ENCODE results near the gene MOCOS. TPM values are rescaled to one million over a fixed set of nuclear protein-coding genes. Genes with fewer than 3 reads are reported as not detected.

The MOCOS gene
- total and polyA plus RNA-seq, 2 of the 8 experiments (the other 6 are each of a cell fraction or from before 2014, with no cell fraction given): 4.7 to 5.8 TPM

DNA sequence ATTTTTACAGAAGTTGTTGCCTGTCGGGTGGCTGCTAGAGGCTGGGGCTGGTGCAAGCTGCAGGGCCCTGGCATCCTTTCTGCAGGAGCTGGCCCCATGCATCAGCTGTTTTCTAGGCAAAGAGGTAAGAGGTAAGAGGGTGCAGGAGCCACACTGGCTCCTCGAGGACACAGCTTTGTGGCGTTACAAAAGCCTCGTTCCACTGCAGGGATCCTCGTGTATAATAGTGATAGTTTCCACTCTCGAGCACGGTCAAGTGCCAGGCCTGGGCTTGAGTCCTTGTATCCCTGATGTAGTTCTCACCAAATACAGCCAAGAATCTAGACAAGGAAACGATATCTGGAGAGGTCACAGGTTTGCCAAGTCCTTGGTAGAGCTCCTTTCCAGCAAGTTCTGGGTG is 77.0 kb downstream of the MOCOS start (continued):
- TF ChIP-seq, protein P1, sequence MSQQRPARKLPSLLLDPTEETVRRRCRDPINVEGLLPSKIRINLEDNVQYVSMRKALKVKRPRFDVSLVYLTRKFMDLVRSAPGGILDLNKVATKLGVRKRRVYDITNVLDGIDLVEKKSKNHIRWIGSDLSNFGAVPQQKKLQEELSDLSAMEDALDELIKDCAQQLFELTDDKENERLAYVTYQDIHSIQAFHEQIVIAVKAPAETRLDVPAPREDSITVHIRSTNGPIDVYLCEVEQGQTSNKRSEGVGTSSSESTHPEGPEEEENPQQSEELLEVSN (IDR thresholded peaks at IDR 0.05): no peak
- TF ChIP-seq GABPA (IDR thresholded peaks at IDR 0.05; ENCODE audit: borderline replicate concordance, insufficient read depth, low read length) (no peak), RAD21 (IDR thresholded peaks at IDR 0.05 in 1 of 2, conservative IDR thresholded peaks at IDR 0.05 in 1 of 2; ENCODE audit: low read depth in 2 of 2, low read length in 2 of 2) (no peak), SP2 (IDR thresholded peaks at IDR 0.05; ENCODE audit: low read length) (no peak), GTF2F1 (IDR thresholded peaks at IDR 0.05; ENCODE audit: borderline replicate concordance, low read depth, low read length) (no peak), NANOG (IDR thresholded peaks at IDR 0.05; ENCODE audit: insufficient read depth, low read depth, low read length, poor library complexity, severe bottlenecking) (no peak)
- TF ChIP-seq, protein P2, sequence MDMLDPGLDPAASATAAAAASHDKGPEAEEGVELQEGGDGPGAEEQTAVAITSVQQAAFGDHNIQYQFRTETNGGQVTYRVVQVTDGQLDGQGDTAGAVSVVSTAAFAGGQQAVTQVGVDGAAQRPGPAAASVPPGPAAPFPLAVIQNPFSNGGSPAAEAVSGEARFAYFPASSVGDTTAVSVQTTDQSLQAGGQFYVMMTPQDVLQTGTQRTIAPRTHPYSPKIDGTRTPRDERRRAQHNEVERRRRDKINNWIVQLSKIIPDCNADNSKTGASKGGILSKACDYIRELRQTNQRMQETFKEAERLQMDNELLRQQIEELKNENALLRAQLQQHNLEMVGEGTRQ (IDR thresholded peaks at IDR 0.05; ENCODE audit: low read length): no peak

Data from H1 (cell line).